Measurements from ENCODE around the gene CLCN6.

DNA sequence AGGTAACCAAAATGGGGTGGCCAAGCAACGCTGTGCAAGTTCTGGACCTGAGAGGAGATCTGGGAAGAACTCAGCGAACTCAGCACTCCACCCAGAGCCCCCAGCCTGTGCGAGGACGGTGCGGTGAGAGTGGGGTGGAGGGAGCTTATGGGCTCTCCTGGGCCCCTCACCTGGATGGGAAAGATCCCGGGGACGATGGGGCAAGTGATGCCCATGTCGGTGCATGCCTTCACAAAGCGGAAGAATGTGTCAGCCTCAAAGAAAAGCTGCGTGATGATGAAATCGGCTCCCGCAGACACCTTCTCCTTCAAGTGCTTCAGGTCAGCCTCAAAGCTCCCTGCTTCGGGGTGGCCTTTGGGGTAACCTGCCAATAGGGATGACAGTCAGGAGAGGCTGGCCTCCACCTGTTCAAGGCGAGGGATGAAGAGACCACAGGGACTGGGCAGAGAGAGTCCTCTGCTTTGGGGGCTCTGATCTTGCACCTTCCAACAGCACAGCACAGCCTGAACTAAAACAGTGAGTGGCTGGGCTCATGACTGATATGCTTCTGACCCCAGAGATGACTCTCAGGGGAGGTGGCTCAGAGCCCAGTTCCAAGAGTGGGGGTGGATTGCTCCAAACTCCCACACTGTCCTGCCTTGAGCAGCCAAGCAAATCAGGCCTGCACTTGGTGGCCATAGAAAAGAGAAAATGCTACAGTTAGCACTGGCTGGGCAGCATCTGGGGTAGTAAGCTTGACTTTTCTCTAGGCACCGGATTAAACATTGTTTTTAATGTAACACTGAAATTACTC, 9.8 kb upstream of the CLCN6 start:
- TF ChIP-seq, protein P1, sequence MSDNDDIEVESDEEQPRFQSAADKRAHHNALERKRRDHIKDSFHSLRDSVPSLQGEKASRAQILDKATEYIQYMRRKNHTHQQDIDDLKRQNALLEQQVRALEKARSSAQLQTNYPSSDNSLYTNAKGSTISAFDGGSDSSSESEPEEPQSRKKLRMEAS (IDR thresholded peaks at IDR 0.05; ENCODE audit: low read depth, low read length): no peak
- TF ChIP-seq, protein P2, sequence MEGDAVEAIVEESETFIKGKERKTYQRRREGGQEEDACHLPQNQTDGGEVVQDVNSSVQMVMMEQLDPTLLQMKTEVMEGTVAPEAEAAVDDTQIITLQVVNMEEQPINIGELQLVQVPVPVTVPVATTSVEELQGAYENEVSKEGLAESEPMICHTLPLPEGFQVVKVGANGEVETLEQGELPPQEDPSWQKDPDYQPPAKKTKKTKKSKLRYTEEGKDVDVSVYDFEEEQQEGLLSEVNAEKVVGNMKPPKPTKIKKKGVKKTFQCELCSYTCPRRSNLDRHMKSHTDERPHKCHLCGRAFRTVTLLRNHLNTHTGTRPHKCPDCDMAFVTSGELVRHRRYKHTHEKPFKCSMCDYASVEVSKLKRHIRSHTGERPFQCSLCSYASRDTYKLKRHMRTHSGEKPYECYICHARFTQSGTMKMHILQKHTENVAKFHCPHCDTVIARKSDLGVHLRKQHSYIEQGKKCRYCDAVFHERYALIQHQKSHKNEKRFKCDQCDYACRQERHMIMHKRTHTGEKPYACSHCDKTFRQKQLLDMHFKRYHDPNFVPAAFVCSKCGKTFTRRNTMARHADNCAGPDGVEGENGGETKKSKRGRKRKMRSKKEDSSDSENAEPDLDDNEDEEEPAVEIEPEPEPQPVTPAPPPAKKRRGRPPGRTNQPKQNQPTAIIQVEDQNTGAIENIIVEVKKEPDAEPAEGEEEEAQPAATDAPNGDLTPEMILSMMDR (IDR thresholded peaks at IDR 0.05; ENCODE audit: low read depth, low read length): no peak

All from NB4 (cell line).